ENCODE data around the gene IFT88. TPM values are rescaled to one million over a fixed set of nuclear protein-coding genes. Genes with fewer than 3 reads are reported as not detected.

IFT88 gene
- total and polyA plus RNA-seq, 2 of the 8 experiments (the other 6 are each of a cell fraction or from before 2014, with no cell fraction given): 1.7 to 5.8 TPM

GRCh38 chr13:20676213-20676612 is 109.3 kb downstream of the IFT88 start (continued):
- no peak for TF ChIP-seq CHD7 (IDR thresholded peaks at IDR 0.05; ENCODE audit: insufficient replicate concordance, low read length)
- TF ChIP-seq FOSL1 (IDR thresholded peaks at IDR 0.05; ENCODE audit: insufficient read depth, low read depth, low read length): no peak
- no peak for TF ChIP-seq SP4 (IDR thresholded peaks at IDR 0.05; ENCODE audit: low read length)
- TF ChIP-seq SP1 (IDR thresholded peaks at IDR 0.05; ENCODE audit: low read depth, low read length): no peak
- TF ChIP-seq EP300 (IDR thresholded peaks at IDR 0.05; ENCODE audit: borderline replicate concordance in 1 of 2, low read depth in 2 of 2, low read length in 2 of 2): no peak
- TF ChIP-seq TCF12 (IDR thresholded peaks at IDR 0.05; ENCODE audit: low read depth, low read length): no peak
- TF ChIP-seq RNF2 (IDR thresholded peaks at IDR 0.05; ENCODE audit: borderline replicate concordance, low read depth, low read length, missing control alignments, poor library complexity, severe bottlenecking): no peak
- TF ChIP-seq POLR2AphosphoS5 (IDR thresholded peaks at IDR 0.05; ENCODE audit: low read depth, low read length): no peak
- no peak for TF ChIP-seq MAX (IDR thresholded peaks at IDR 0.05)
- TF ChIP-seq ASH2L (IDR thresholded peaks at IDR 0.05; ENCODE audit: low read length): no peak
- TF ChIP-seq TAF7 (optimal IDR thresholded peaks at IDR 0.05; ENCODE audit: borderline replicate concordance, low read depth, low read length): no peak
- TF ChIP-seq YY1 (IDR thresholded peaks at IDR 0.05; ENCODE audit: low read depth, low read length): no peak

All from H1 (cell line).